Fibroblast of the aortic adventitia (primary cell): ENCODE measurements around the gene RGS6. TPM values are rescaled to one million over a fixed set of nuclear protein-coding genes. Genes with fewer than 3 reads are reported as not detected.

Experiments used
- DNase-seq: peaks from one replicate; pipeline ENCODE4 v3.0.0-alpha.2; 2010; ENCODE audit warnings: low read depth
- H3K4me3 ChIP-seq: 2 replicates; pipeline ENCODE4 v1.5.1; 2011; ENCODE audit warnings: low read depth, mild to moderate bottlenecking, control low read depth, low read length, moderate library complexity
- CTCF ChIP-seq: IDR thresholded peaks from 2 replicates; pipeline ENCODE4 v1.5.1; 2011; ENCODE audit warnings: mild to moderate bottlenecking, low read length, control low read depth, inconsistent platforms; ENCODE audit not compliant: insufficient read depth
- total RNA-seq: library from RNA; depleted of rRNA; stranded (reverse); fragments of >200 nt; gene quantifications from 2 replicates; pipeline ENCODE4 v1.2.3, GENCODE V29; 2012; ENCODE audit warnings: low replicate concordance

RGS6 gene
- total RNA-seq, 1 donor, result not detected

DNA sequence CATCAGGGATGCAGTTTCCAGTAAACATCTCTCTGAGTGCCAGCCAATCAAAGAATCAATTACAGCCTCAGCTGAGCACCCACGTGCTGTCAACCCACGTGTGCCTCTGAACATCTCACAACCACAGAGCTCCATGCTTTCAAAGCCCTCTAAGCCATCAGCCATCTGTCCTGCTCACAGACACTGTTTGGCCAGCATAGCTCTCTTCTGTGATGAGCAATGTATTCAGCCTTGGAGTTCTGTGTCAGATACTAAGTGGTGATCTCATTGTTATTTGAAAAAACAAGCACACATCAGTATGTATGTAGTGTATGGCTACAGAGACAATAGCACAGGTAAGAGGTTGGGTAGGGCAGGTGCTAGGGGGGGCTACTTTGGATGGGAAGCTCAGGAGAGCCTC lies 94.3 kb downstream of the RGS6 start:
- TF ChIP-seq CTCF, result no peak
- no peak overlapping the region for H3K4me3 ChIP-seq
- DNase-seq, result no peak

DNA sequence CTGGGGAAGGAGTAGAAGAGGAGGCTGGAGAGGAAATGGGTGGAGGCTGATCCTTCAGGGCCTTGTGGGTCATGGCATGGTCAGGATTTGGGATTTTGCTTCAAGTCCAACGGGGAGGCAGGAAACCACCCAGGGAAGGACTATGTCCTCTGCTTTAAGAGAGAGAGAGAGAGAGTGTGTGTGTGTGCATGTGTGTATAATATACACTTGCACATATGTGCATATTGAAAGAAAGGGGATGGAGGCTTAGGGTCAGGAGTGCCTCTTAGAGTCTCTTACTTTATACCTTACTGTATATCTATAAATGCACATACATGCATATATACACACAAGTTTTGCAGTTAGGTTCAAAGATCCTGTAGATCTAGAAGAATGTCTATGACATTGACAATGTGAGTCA lies 94.8 kb downstream of the RGS6 start:
- DNase-seq, result no peak
- no peak for TF ChIP-seq CTCF
- no peak overlapping the region for H3K4me3 ChIP-seq

GRCh38 chr14:72033365-72033764 lies 101.1 kb downstream of the RGS6 start:
- no peak for DNase-seq
- no peak overlapping the region for H3K4me3 ChIP-seq
- no peak for TF ChIP-seq CTCF

- H3K4me3 ChIP-seq, result no peak overlapping the region
- TF ChIP-seq CTCF, result no peak
- no peak for DNase-seq
These were observed 108.3 kb downstream of the RGS6 start for GRCh38 chr14:72040528-72040927.

DNA sequence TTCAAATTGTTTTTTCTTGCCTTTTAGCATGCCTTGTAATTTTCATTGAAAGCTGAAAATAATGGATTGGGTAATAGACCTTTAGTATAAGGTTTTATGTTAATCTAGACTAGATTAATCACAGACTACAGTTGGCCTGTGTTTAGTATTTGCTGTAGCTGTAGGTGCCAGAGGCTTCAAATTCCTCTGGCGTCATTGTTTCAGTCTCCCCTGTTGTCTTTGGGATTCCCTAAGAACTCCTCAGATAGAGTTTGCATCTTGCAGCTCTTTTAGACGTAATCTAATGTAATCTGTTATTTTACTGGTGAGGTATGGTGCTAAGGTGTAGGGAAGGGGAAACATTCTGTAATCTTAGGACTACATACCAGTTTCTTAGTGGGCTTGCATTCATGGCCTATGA lies 113.0 kb downstream of the RGS6 start:
- no peak for TF ChIP-seq CTCF
- H3K4me3 ChIP-seq, result no peak overlapping the region
- DNase-seq, result no peak

DNA sequence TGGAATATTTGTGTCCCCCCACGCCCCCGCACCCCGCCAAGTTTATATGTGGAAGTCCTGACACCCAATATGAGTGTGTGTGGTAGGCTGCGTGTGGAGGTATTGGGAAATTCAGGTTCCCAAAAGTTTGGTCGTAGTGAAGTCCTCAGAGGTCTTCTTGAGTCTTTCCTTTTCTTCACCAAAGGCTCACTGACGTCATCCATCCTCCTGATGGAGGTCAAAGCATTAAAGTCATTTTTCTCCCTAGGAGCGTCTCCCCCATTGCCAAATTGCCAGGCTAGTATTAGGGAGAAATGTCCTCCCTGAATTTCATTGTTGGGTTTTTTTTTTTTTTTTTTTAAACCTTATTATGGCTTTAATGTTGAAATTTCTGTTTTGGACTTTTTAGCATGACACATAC lies 113.7 kb downstream of the RGS6 start:
- TF ChIP-seq CTCF, result no peak

DNA sequence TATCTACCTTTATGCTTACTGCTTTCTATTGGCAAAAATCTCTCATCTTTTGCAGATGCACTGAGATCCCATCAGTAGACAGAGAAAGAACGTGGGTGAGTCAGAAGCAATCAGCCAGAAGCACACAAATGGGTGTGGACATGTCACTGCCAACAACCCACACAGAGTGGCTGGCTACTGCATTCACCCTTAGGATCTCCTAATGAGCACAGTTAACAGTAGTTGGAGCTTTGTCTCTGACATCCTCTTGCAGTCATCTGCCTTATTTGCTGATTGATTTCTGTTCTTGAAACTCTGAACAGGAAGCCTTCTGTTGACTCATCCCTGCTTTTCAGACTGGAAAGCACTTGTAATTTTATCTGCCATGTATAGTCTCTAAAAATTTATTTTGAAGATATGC lies 117.2 kb downstream of the RGS6 start:
- DNase-seq, result no peak

More for the DNA sequence above, 113.7 kb downstream of the RGS6 start:
- H3K4me3 ChIP-seq, result no peak overlapping the region
- no peak for DNase-seq

More for the DNA sequence above, 117.2 kb downstream of the RGS6 start:
- H3K4me3 ChIP-seq, result no peak overlapping the region
- no peak for TF ChIP-seq CTCF
